ENCODE measurements around the gene MGLL.

MGLL gene

GRCh38 chr3:127849368-127849767 is 27.1 kb upstream of the MGLL start:
- H3K4me3 ChIP-seq (ENCODE audit: low read depth, low read length): no peak overlapping the region
- DNase-seq (ENCODE audit: low read depth): no peak
- no peak for TF ChIP-seq CTCF (IDR thresholded peaks at IDR 0.05; ENCODE audit: control insufficient read depth, extremely low read depth, insufficient read depth)

- no peak for TF ChIP-seq CTCF (IDR thresholded peaks at IDR 0.05; ENCODE audit: control insufficient read depth, extremely low read depth, insufficient read depth)
- no peak overlapping the region for H3K4me3 ChIP-seq (ENCODE audit: low read depth, low read length)
- DNase-seq (ENCODE audit: low read depth): no peak
These were observed 26.1 kb upstream of the MGLL start for GRCh38 chr3:127848131-127849129.

- H3K4me3 ChIP-seq (ENCODE audit: low read depth, low read length): no peak overlapping the region
- DNase-seq (ENCODE audit: low read depth): no peak
- TF ChIP-seq CTCF (IDR thresholded peaks at IDR 0.05; ENCODE audit: control insufficient read depth, extremely low read depth, insufficient read depth): no peak
These were observed 25.0 kb upstream of the MGLL start for GRCh38 chr3:127847236-127847720.

GRCh38 chr3:127846576-127846975 is 24.3 kb upstream of the MGLL start:
- H3K4me3 ChIP-seq (ENCODE audit: low read depth, low read length): no peak overlapping the region
- TF ChIP-seq CTCF (IDR thresholded peaks at IDR 0.05; ENCODE audit: control insufficient read depth, extremely low read depth, insufficient read depth): no peak
- no peak for DNase-seq (ENCODE audit: low read depth)

- no peak overlapping the region for H3K4me3 ChIP-seq (ENCODE audit: low read depth, low read length)
- TF ChIP-seq CTCF (IDR thresholded peaks at IDR 0.05; ENCODE audit: control insufficient read depth, extremely low read depth, insufficient read depth): no peak
- no peak for DNase-seq (ENCODE audit: low read depth)
These were observed 22.1 kb upstream of the MGLL start for GRCh38 chr3:127844326-127844942.

- no peak for DNase-seq (ENCODE audit: low read depth)
- no peak overlapping the region for H3K4me3 ChIP-seq (ENCODE audit: low read depth, low read length)
- no peak for TF ChIP-seq CTCF (IDR thresholded peaks at IDR 0.05; ENCODE audit: control insufficient read depth, extremely low read depth, insufficient read depth)
These were observed 18.4 kb upstream of the MGLL start for GRCh38 chr3:127840671-127841070.

All from LNCaP clone FGC (cell line).